HG03354 (cell line): Measurements from ENCODE around the gene GOLGA8S.
"Not testable (repeated sequence)": the region's sequence is repeated elsewhere in the genome, so short reads cannot be mapped to it uniquely, and the experiment has no call there.

Experiments used
- ATAC-seq: cut with Tn5 transposase; IDR thresholded peaks from one replicate; pipeline ENCODE4 v1.9.1; 2021; ENCODE audit warnings: mild to moderate bottlenecking; ENCODE audit not compliant: unreplicated experiment, poor library complexity, severe bottlenecking

The GOLGA8S gene

GRCh38 chr15:23354448-23354847 is at the start of gene GOLGA8S:
Gene GOLGA8S, plus strand, starts transcription at chr15:23354748. Its CDS starts 62 bp downstream, at chr15:23354810.
- ATAC-seq = not testable (repeated sequence)

- not testable (repeated sequence) for ATAC-seq
Observed at GRCh38 chr15:23304805-23305204, 49.7 kb upstream of the GOLGA8S start.

GRCh38 chr15:23305921-23306320 is 48.6 kb upstream of the GOLGA8S start:
- not testable (repeated sequence) for ATAC-seq

- not testable (repeated sequence) for ATAC-seq
Observed at GRCh38 chr15:23311233-23311632, 43.3 kb upstream of the GOLGA8S start.

GRCh38 chr15:23334096-23334495 is 20.5 kb upstream of the GOLGA8S start, which contains the start of gene GOLGA6L26:
Gene GOLGA6L26, minus strand, starts transcription at chr15:23334196. Its CDS starts 61 bp downstream, at chr15:23334135.
- ATAC-seq = not testable (repeated sequence)

GRCh38 chr15:23362622-23363021 is 8.1 kb downstream of the GOLGA8S start:
- ATAC-seq = not testable (repeated sequence)

- ATAC-seq = not testable (repeated sequence)
Observed at GRCh38 chr15:23364261-23364660, 9.7 kb downstream of the GOLGA8S start.

GRCh38 chr15:23370578-23370977 is 16.0 kb downstream of the GOLGA8S start:
- ATAC-seq = no peak

- ATAC-seq = not testable (repeated sequence)
Observed at GRCh38 chr15:23371134-23371533, 16.6 kb downstream of the GOLGA8S start.

GRCh38 chr15:23371868-23372267 is 17.3 kb downstream of the GOLGA8S start:
- not testable (repeated sequence) for ATAC-seq

- ATAC-seq = no peak
Observed at GRCh38 chr15:23372284-23372683, 17.7 kb downstream of the GOLGA8S start.

- ATAC-seq = not testable (repeated sequence)
Observed at GRCh38 chr15:23372891-23373600, 18.5 kb downstream of the GOLGA8S start.

GRCh38 chr15:23374226-23374625 is 19.7 kb downstream of the GOLGA8S start:
- ATAC-seq = not testable (repeated sequence)

- ATAC-seq = not testable (repeated sequence)
Observed at GRCh38 chr15:23378946-23379345, 24.4 kb downstream of the GOLGA8S start.

GRCh38 chr15:23380700-23381099 is 26.2 kb downstream of the GOLGA8S start:
- ATAC-seq = not testable (repeated sequence)

- ATAC-seq = not testable (repeated sequence)
Observed at GRCh38 chr15:23381192-23381591, 26.6 kb downstream of the GOLGA8S start.

GRCh38 chr15:23384371-23384770 is 29.8 kb downstream of the GOLGA8S start:
- no peak for ATAC-seq

GRCh38 chr15:23385886-23386430 is 31.4 kb downstream of the GOLGA8S start:
- no peak for ATAC-seq

GRCh38 chr15:23387621-23388190 is 33.2 kb downstream of the GOLGA8S start:
- no peak for ATAC-seq

- no peak for ATAC-seq
Observed at GRCh38 chr15:23395030-23395692, 40.6 kb downstream of the GOLGA8S start.
